ENCODE data around the gene TH.

Gene TH

DNA sequence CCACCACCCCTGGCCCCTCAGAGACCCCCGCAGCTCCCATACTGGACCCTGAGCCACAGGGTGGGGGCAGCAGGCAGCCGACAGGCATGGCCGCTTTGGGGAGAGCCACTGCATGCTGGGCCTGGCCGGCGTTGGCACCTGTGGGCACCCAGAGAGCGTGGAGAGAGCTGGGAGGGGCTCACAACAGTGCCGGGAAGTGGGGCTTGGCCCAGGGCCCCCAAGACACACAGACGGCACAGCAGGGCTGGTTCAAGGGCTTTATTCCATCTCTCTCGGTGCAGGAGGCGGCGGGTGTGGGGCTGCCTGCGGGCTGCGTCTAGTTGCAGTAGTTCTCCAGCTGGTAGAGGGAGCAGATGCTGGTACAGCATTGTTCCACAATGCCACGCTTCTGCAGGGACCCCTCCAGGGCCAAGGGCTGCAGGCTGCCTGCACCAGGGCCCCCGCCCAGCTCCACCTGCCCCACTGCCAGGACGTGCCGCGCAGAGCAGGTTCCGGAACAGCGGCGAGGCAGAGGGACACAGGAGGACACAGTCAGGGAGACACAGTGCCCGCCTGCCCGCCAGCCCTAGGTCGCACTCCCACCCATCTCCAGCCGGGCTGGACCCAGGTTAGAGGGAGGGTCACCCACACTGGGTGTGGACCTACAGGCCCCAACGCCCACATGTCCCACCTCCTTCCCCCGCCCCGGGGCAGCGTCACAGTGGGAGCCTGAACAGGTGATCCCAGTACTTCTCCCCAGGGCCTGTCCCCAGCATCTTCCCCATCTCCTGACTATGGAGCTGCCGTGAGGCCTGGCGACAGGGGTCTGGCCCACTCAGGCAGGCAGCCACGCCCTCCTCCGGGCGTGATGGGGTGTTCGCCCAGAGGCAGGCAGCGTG lies 11.8 kb downstream of the TH start:
- Histone ChIP-seq H3K27me3 (replicated peaks; ENCODE audit: control insufficient read depth, insufficient read depth, low read length) (peaks cover 32% of the 10 kb centered on the region), H3K9me3 (ENCODE audit: control insufficient read depth, low read length) (no peaks in the 10 kb centered on the region), H3K4me1 (ENCODE audit: control insufficient read depth, insufficient read depth, low read length) (no peaks in the 10 kb centered on the region), H3K36me3 (ENCODE audit: control insufficient read depth, insufficient read depth, low read length, severe bottlenecking) (no peaks in the 10 kb centered on the region), H3K4me3 (ENCODE audit: low read length) (no peak overlapping the region), H3K9ac (ENCODE audit: low read length) (no peak overlapping the region)
- no peak for DNase-seq (ENCODE audit: low read depth)

DNA sequence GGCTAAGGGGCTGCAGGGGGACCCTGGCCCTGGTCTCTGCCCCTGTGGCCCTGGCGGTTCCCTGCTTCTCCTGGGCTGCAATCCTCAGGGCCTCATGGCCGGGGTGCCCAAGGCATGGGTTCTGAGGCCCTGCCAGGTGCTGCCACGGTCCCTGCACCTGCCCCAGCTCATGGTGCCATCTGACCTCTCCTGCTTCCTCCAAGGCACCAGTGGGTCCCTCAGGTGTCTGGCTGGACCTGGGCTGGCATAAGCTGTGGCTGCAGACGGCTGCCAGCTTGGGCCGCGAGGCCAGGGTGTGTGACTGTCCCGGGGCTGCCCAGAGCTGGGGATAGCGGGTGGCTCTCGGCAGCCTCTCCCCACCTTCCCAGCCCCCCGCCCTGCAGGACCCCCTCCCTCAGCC lies 12.6 kb downstream of the TH start:
- H3K27me3 ChIP-seq (replicated peaks; ENCODE audit: control insufficient read depth, insufficient read depth, low read length) = peaks cover 36% of the 10 kb centered on the region
- no peaks in the 10 kb centered on the region for H3K4me1 ChIP-seq (ENCODE audit: control insufficient read depth, insufficient read depth, low read length)
- H3K36me3 ChIP-seq (ENCODE audit: control insufficient read depth, insufficient read depth, low read length, severe bottlenecking) = no peaks in the 10 kb centered on the region
- no peak overlapping the region for H3K4me3 ChIP-seq (ENCODE audit: low read length)
- no peak for DNase-seq (ENCODE audit: low read depth)
- H3K9ac ChIP-seq (ENCODE audit: low read length) = no peak overlapping the region
- H3K9me3 ChIP-seq (ENCODE audit: control insufficient read depth, low read length) = no peaks in the 10 kb centered on the region

DNA sequence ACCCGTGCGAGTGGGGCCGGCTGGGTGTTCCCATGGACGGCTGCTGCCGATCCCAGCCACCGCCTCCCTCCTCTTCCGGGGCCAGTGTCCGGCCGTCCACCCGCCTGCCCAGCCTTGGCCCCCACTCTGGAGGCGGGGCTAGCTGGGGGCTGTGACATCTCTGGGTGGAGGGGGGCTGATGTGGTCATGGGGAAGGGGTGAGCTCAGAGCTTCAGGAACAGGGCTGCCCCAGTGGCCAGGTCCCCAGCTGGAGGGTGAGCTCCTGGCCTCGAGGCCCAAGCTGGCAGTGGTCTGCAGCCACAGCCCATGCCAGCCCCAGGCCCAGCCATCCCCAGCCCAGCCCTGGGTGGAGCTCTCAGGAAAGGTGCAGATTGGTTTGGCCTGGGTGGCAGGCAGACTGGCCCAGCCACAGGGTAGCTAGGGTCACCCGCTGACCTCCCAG lies 13.3 kb downstream of the TH start:
- no peak for DNase-seq (ENCODE audit: low read depth)
- peaks cover 40% of the 10 kb centered on the region for H3K27me3 ChIP-seq (replicated peaks; ENCODE audit: control insufficient read depth, insufficient read depth, low read length)

DNA sequence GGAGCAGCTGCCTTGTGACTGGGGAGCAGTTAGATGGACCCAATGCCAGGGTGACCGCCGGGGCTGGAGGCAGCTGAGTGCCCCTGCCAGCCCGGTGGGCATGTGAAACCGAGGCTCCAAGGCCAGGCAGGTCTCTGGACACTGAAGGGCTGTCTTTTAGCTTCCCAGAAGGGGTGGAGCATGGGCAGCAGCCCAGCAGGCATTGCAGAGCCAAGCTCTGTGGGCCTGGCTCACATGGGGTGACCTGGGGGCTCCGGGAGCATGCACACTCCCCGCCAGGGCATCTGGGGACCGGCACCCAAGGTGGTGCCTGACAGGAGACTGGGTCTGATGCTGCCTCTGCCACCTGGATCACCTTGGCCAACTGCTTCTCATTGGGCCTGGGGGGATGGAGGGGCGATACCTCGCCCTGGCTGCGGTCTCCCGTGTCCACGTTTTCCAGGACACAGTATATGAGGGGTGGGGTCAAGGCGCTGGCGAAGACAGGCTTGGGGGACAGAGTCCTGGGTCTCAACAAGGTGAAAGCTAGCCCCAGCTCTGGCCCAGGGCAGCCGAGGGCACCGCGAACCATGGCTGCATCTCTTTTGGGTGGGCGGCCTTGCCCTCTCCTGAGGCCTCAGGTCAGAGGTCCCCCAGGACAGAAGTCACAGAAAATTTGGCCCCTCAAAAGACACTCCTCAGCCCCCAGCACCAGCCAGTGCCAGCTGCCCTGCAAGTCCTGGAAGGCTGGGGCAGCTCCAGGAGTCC lies 14.1 kb downstream of the TH start:
- Histone ChIP-seq H3K9ac (ENCODE audit: low read length) (no peak overlapping the region), H3K27me3 (replicated peaks; ENCODE audit: control insufficient read depth, insufficient read depth, low read length) (peaks cover 43% of the 10 kb centered on the region), H3K36me3 (ENCODE audit: control insufficient read depth, insufficient read depth, low read length, severe bottlenecking) (no peaks in the 10 kb centered on the region), H3K9me3 (ENCODE audit: control insufficient read depth, low read length) (no peaks in the 10 kb centered on the region), H3K4me1 (ENCODE audit: control insufficient read depth, insufficient read depth, low read length) (no peaks in the 10 kb centered on the region), H3K4me3 (ENCODE audit: low read length) (no peak overlapping the region)
- no peak for DNase-seq (ENCODE audit: low read depth)

More for the DNA sequence above, 13.3 kb downstream of the TH start:
- H3K4me1 ChIP-seq (ENCODE audit: control insufficient read depth, insufficient read depth, low read length) = no peaks in the 10 kb centered on the region
- no peaks in the 10 kb centered on the region for H3K36me3 ChIP-seq (ENCODE audit: control insufficient read depth, insufficient read depth, low read length, severe bottlenecking)
- H3K4me3 ChIP-seq (ENCODE audit: low read length) = no peak overlapping the region
- H3K9me3 ChIP-seq (ENCODE audit: control insufficient read depth, low read length) = no peaks in the 10 kb centered on the region
- no peak overlapping the region for H3K9ac ChIP-seq (ENCODE audit: low read length)

DNA sequence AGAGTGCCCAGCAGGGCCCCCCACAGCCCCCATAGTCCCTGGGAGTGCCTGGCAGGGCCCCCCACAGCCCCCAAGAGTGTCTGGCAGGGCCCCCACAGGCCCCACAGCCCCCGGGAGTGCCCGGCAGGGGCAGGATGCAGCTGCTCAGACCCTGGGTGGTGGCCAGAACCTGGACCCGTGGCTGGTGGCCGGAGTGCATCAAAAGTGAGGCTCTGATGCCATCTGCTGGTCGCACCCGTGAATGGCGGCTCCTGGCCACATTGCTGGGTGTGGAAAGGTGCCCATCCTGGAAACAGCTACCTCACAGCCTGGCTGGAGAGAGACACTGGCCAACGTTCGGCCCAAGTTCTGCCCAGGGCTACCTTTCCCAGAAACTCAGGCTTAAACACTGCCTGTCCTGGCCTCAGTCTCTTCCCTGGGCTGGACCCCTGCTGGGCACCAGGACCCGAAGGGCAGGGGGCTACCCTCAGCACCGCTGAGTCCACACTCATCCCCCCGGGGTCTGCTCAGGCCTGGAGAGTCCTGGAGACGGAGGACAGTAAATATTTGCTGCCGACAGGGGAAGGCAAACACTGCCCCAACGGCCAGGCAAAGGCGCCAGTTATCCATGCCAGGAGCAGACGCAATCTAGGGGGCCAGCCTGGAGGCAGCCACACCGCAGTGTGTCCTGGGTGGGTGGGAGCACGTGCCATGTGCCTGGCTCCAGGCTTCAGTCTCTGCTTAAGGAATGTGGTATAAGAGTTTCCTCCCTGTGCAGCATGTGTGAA lies 15.0 kb downstream of the TH start:
- H3K4me1 ChIP-seq (ENCODE audit: control insufficient read depth, insufficient read depth, low read length) = no peaks in the 10 kb centered on the region
- H3K9ac ChIP-seq (ENCODE audit: low read length) = no peak overlapping the region
- no peaks in the 10 kb centered on the region for H3K9me3 ChIP-seq (ENCODE audit: control insufficient read depth, low read length)
- no peak overlapping the region for H3K4me3 ChIP-seq (ENCODE audit: low read length)
- peak; percentile 81 for DNase-seq (ENCODE audit: low read depth)
- H3K36me3 ChIP-seq (ENCODE audit: control insufficient read depth, insufficient read depth, low read length, severe bottlenecking) = no peaks in the 10 kb centered on the region
- peaks cover 46% of the 10 kb centered on the region for H3K27me3 ChIP-seq (replicated peaks; ENCODE audit: control insufficient read depth, insufficient read depth, low read length)

DNA sequence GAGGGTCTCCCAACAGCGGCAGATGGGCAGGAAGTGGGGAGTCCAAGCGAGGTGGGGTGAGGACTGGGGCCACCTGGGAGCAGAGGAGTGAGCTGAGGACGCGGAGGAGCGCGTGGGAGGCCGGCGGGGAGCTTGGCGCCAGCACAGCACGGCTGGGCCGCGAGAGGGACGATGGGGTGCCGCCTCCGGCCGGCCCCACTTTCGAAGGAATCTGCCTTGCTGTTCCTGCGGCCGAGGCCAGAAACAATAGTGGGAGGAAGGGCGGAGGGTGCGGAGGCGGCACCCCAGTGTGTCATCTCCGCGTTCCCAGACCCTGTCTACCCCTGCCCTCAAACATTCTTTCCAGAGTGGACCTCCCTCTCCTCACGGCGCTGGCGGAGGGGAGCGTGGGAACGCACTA lies 16.1 kb downstream of the TH start:
- Histone ChIP-seq H3K4me3 (ENCODE audit: low read length) (no peak overlapping the region), H3K27me3 (replicated peaks; ENCODE audit: control insufficient read depth, insufficient read depth, low read length) (peaks cover 55% of the 10 kb centered on the region), H3K9me3 (ENCODE audit: control insufficient read depth, low read length) (no peaks in the 10 kb centered on the region), H3K9ac (ENCODE audit: low read length) (no peak overlapping the region), H3K36me3 (ENCODE audit: control insufficient read depth, insufficient read depth, low read length, severe bottlenecking) (no peaks in the 10 kb centered on the region), H3K4me1 (ENCODE audit: control insufficient read depth, insufficient read depth, low read length) (no peaks in the 10 kb centered on the region)
- no peak for DNase-seq (ENCODE audit: low read depth)

DNA sequence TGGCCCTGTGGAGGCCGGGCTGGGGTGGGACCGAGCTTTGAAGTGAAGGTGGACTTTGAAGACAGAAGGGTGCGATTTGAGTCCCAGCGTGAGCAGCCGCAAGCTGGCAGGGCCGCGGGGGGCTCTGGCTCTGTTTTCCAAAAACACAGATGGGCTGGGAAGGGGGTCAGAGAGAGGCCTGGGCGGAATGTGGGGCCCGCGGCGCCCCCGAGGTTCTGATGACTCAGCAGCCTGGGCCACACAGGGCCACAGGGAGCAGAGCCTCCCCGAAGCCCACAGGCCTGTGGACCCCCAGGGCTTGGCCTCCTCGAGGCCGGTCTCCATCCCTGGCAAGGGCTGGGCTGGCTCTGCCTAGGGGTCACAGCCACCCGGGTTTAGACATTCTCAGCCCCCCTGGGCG lies 16.7 kb downstream of the TH start:
- H3K9ac ChIP-seq (ENCODE audit: low read length) = no peak overlapping the region
- no peak overlapping the region for H3K4me3 ChIP-seq (ENCODE audit: low read length)
- DNase-seq (ENCODE audit: low read depth) = no peak
- H3K4me1 ChIP-seq (ENCODE audit: control insufficient read depth, insufficient read depth, low read length) = no peaks in the 10 kb centered on the region
- H3K36me3 ChIP-seq (ENCODE audit: control insufficient read depth, insufficient read depth, low read length, severe bottlenecking) = no peaks in the 10 kb centered on the region
- peaks cover 55% of the 10 kb centered on the region for H3K27me3 ChIP-seq (replicated peaks; ENCODE audit: control insufficient read depth, insufficient read depth, low read length)
- no peaks in the 10 kb centered on the region for H3K9me3 ChIP-seq (ENCODE audit: control insufficient read depth, low read length)

- Histone ChIP-seq H3K36me3 (ENCODE audit: control insufficient read depth, insufficient read depth, low read length, severe bottlenecking) (no peaks in the 10 kb centered on the region), H3K9ac (ENCODE audit: low read length) (no peak overlapping the region)
These were observed 17.4 kb downstream of the TH start for GRCh38 chr11:2154195-2154585.

DNA sequence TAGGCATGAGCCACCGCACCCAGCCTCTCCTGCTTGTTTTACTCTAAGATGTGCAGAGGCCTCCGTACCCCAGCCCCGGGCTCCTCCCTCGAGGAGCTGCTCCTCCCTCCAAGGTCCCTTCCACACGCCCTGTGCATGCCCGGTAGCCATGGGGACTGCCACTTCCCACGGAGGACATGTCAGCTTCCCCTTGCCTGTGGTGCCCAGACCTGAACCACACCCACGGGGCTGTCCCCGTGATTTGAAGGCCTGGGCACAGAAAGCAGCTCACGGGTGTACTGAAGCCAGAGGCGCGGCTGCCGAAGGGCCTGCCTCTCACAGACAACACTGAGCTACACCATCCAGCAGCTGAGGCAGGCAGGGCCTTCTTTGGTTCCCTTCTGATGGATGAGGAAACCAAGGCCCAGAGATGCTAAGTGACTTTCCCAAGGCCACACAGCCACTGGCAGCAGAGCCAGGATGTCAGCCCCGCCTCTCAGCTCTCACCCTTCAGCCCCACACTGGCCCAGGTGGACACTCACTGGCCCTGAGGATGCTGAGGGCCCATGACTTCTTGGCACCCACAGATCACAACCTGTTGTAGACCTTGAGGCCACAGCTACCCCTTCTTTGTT lies 17.9 kb downstream of the TH start:
- Histone ChIP-seq H3K4me1 (ENCODE audit: control insufficient read depth, insufficient read depth, low read length) (no peaks in the 10 kb centered on the region), H3K4me3 (ENCODE audit: low read length) (no peak overlapping the region), H3K27me3 (replicated peaks; ENCODE audit: control insufficient read depth, insufficient read depth, low read length) (peaks cover 62% of the 10 kb centered on the region), H3K36me3 (ENCODE audit: control insufficient read depth, insufficient read depth, low read length, severe bottlenecking) (no peaks in the 10 kb centered on the region), H3K9ac (ENCODE audit: low read length) (no peak overlapping the region), H3K9me3 (ENCODE audit: control insufficient read depth, low read length) (no peaks in the 10 kb centered on the region)
- DNase-seq (ENCODE audit: low read depth) = no peak

More at GRCh38 chr11:2154195-2154585, 17.4 kb downstream of the TH start:
- Histone ChIP-seq H3K27me3 (replicated peaks; ENCODE audit: control insufficient read depth, insufficient read depth, low read length) (peaks cover 60% of the 10 kb centered on the region), H3K9me3 (ENCODE audit: control insufficient read depth, low read length) (no peaks in the 10 kb centered on the region), H3K4me3 (ENCODE audit: low read length) (no peak overlapping the region), H3K4me1 (ENCODE audit: control insufficient read depth, insufficient read depth, low read length) (no peaks in the 10 kb centered on the region)
- no peak for DNase-seq (ENCODE audit: low read depth)

GRCh38 chr11:2151500-2152257 lies 19.9 kb downstream of the TH start:
- Histone ChIP-seq H3K27me3 (replicated peaks; ENCODE audit: control insufficient read depth, insufficient read depth, low read length) (peaks cover 64% of the 10 kb centered on the region), H3K4me3 (ENCODE audit: low read length) (no peak overlapping the region), H3K36me3 (ENCODE audit: control insufficient read depth, insufficient read depth, low read length, severe bottlenecking) (no peaks in the 10 kb centered on the region), H3K9me3 (ENCODE audit: control insufficient read depth, low read length) (no peaks in the 10 kb centered on the region), H3K4me1 (ENCODE audit: control insufficient read depth, insufficient read depth, low read length) (no peaks in the 10 kb centered on the region), H3K9ac (ENCODE audit: low read length) (no peak overlapping the region)
- peak; percentile 89 for DNase-seq (ENCODE audit: low read depth)
